Stromal cell of bone marrow (primary cell): ENCODE data around the gene PPM1M.
"Not testable (repeated sequence)": the region's sequence is repeated elsewhere in the genome, so short reads cannot be mapped to it uniquely, and the experiment has no call there.

Experiments
- DNase-seq: peaks from one replicate; pipeline ENCODE4 v3.0.0-alpha.2; 2012; ENCODE audit warnings: low read depth

The PPM1M gene

GRCh38 chr3:52247409-52248164 lies 2.0 kb downstream of the PPM1M start:
- DNase-seq: no peak

GRCh38 chr3:52248165-52248541 lies 2.6 kb downstream of the PPM1M start:
- DNase-seq: no peak

GRCh38 chr3:52248816-52249547 lies 3.4 kb downstream of the PPM1M start:
- no peak for DNase-seq

GRCh38 chr3:52249683-52250082 lies 4.1 kb downstream of the PPM1M start:
- no peak for DNase-seq

- no peak for DNase-seq
Observed at GRCh38 chr3:52250122-52250521, 4.6 kb downstream of the PPM1M start.

- DNase-seq: no peak
Observed at GRCh38 chr3:52253314-52254304, 8.1 kb downstream of the PPM1M start.

GRCh38 chr3:52254608-52255007 lies 9.0 kb downstream of the PPM1M start:
- no peak for DNase-seq

- no peak for DNase-seq
Observed at GRCh38 chr3:52256159-52256558, 10.6 kb downstream of the PPM1M start.

GRCh38 chr3:52256622-52257021 lies 11.1 kb downstream of the PPM1M start:
- DNase-seq: no peak

- no peak for DNase-seq
Observed at GRCh38 chr3:52257911-52258310, 12.4 kb downstream of the PPM1M start.

GRCh38 chr3:52259035-52259434 lies 13.5 kb downstream of the PPM1M start:
- no peak for DNase-seq

GRCh38 chr3:52259448-52259847 lies 13.9 kb downstream of the PPM1M start:
- DNase-seq: no peak

GRCh38 chr3:52262447-52262846 lies 16.9 kb downstream of the PPM1M start:
- no peak for DNase-seq

GRCh38 chr3:52265387-52265786 lies 19.8 kb downstream of the PPM1M start:
- no peak for DNase-seq

GRCh38 chr3:52268036-52268435 lies 22.5 kb downstream of the PPM1M start:
- DNase-seq: no peak

GRCh38 chr3:52269776-52270175 lies 24.2 kb downstream of the PPM1M start:
- no peak for DNase-seq

GRCh38 chr3:52270252-52270754 lies 24.7 kb downstream of the PPM1M start:
- DNase-seq: no peak

- DNase-seq: not testable (repeated sequence)
Observed at GRCh38 chr3:52272172-52272571, 26.6 kb downstream of the PPM1M start.

GRCh38 chr3:52272831-52273230 lies 27.3 kb downstream of the PPM1M start:
- DNase-seq: no peak

- not testable (repeated sequence) for DNase-seq
Observed at GRCh38 chr3:52274781-52275180, 29.2 kb downstream of the PPM1M start.

- DNase-seq: no peak
Observed at GRCh38 chr3:52277071-52277964, 31.8 kb downstream of the PPM1M start.
